KG1 (cell line): ENCODE data around the gene PLVAP.

ENCODE experiments used
- DNase-seq: peaks from one replicate; lab custom pipeline; 2025; lab: John Stamatoyannopoulos, UW

The PLVAP gene

GRCh38 chr19:17376935-17377600 is at the start of gene PLVAP:
TSS of gene PLVAP (minus strand) at chr19:17377342. CDS start at chr19:17377288, 54 bp downstream.
- DNase-seq = no peak

- DNase-seq = no peak
Observed at GRCh38 chr19:17424743-17425365, 47.7 kb upstream of the PLVAP start.

- no peak for DNase-seq
Observed at GRCh38 chr19:17423429-17424208, 46.5 kb upstream of the PLVAP start.

GRCh38 chr19:17421942-17422341 is 44.8 kb upstream of the PLVAP start:
- no peak for DNase-seq

GRCh38 chr19:17420475-17420924 is 43.4 kb upstream of the PLVAP start:
- no peak for DNase-seq

GRCh38 chr19:17419621-17420474 is 42.7 kb upstream of the PLVAP start, which contains the start of gene MVB12A:
TSS of gene MVB12A (plus strand) at chr19:17420047. CDS start at chr19:17420136, 89 bp downstream.
- peak; percentile 94 for DNase-seq

- no peak for DNase-seq
Observed at GRCh38 chr19:17419154-17419620, 42.0 kb upstream of the PLVAP start.

- no peak for DNase-seq
Observed at GRCh38 chr19:17418710-17419109, 41.6 kb upstream of the PLVAP start.

- no peak for DNase-seq
Observed at GRCh38 chr19:17415121-17415520, 38.0 kb upstream of the PLVAP start.

- no peak for DNase-seq
Observed at GRCh38 chr19:17414097-17414496, 37.0 kb upstream of the PLVAP start.

- DNase-seq = no peak
Observed at GRCh38 chr19:17411801-17412200, 34.7 kb upstream of the PLVAP start.

- no peak for DNase-seq
Observed at GRCh38 chr19:17409990-17410389, 32.8 kb upstream of the PLVAP start.

- no peak for DNase-seq
Observed at GRCh38 chr19:17406887-17407196, 29.7 kb upstream of the PLVAP start.

GRCh38 chr19:17406046-17406886 is 29.1 kb upstream of the PLVAP start:
- peak; percentile 30 for DNase-seq

GRCh38 chr19:17405250-17406045 is 28.3 kb upstream of the PLVAP start, which contains the start of gene BST2:
TSS of gene BST2 (minus strand) at chr19:17405630. CDS start at chr19:17405575, 55 bp downstream.
- peak; percentile 83 for DNase-seq

GRCh38 chr19:17404621-17405249 is 27.6 kb upstream of the PLVAP start:
- no peak for DNase-seq

GRCh38 chr19:17404015-17404414 is 26.9 kb upstream of the PLVAP start:
- DNase-seq = no peak

GRCh38 chr19:17402982-17403855 is 26.1 kb upstream of the PLVAP start:
- DNase-seq = no peak

- no peak for DNase-seq
Observed at GRCh38 chr19:17401628-17402027, 24.5 kb upstream of the PLVAP start.
